Measurements from ENCODE around the gene NDUFA7.
"Not testable (repeated sequence)": the region's sequence is repeated elsewhere in the genome, so short reads cannot be mapped to it uniquely, and the experiment has no call there.

Gene NDUFA7

DNA sequence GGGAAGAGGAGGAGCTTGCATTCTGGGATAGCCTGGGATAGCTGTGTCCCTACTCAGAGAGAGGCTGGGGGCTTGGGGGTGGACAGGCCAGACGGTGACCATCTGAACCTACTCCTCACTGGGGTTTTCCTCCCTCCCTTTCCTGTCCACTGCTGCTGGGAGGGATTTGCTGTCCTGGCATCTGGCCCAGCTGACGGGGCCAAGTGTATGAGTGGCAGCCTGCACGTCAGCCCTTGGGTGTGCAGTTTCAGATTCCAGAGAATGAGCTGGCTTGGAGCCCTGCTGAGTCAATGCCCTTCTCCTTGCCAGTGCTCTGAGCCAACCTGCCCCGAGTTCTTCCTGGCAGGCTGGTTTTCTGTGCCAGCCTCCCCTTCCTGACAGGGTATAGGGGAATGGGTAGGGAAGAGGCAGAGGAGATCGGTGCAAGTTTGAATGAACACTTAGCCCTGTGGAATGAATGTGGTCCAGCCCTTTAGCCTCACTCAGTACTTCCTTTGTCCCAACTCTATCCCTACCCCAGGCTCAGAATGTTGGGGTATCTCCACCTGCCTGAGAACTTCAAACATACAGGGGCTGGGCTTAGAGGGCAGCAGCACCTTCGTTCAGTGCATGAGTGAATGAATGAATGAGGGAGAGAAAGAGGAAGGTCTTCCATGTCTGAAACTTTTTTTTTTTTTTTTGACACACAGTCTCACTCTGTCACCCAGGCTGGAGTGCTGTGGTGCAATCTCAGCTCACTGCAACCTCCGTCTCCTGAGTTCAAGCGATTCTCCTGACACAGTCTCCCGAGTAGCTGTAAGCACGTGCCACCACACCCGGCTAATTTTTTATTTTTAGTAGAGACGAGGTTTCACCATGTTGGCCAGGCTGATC, 41.0 kb upstream of the NDUFA7 start:
- H3K27ac ChIP-seq: peak overlapping the region; percentile 37
- TF ChIP-seq CTCF (conservative IDR thresholded peaks at IDR 0.05): no peak

DNA sequence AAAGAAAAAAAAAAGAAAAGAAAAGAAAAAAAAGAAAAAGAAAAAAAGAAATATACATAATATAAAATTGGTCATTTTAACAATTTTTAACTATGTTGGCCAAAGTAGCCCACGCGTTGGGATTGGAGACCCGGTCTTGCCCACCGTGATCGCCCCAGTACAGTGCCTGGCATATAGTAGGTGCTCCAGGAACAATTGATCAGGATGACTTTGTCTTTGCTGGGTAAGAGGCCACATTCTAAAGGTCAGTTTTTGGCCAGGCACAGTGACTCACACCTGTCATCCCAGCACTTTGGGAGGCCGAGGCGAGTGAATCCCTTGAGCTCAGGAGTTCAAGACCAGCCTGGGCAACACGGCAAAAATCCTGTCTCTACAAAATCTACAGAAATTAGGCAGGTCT, 39.0 kb upstream of the NDUFA7 start:
- TF ChIP-seq CTCF (conservative IDR thresholded peaks at IDR 0.05): no peak
- H3K27ac ChIP-seq: no peak overlapping the region

GRCh38 chr19:8358948-8359347, 37.8 kb upstream of the NDUFA7 start:
- no peak for TF ChIP-seq CTCF (conservative IDR thresholded peaks at IDR 0.05)

DNA sequence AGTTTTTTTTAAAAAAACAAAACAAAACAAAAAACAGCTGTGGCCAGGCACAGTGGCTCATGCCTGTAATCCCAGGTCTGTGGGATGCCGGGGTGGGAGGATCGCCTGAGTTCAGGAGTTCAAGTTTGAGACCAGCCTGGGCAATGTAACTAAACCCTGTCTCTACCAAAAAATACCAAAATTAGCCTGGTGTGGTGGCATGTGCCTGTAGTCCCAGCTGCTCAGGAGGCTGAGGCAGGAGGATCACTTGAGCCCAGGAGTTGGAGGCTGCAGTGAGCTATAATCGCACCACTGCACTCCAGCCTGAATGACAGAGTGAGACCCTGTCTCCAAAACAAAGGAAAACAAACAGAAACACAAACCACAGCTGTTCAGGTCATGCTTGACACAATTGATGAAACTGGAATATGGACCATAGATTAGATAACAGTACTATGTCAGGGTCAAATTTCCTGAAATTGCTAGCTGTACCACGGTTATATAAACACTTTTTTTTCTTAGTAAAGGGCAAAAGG, 35.9 kb upstream of the NDUFA7 start:
- TF ChIP-seq CTCF (conservative IDR thresholded peaks at IDR 0.05): no peak
- H3K27ac ChIP-seq: no peak overlapping the region

More at GRCh38 chr19:8358948-8359347, 37.8 kb upstream of the NDUFA7 start:
- no peak overlapping the region for H3K27ac ChIP-seq

- TF ChIP-seq CTCF (conservative IDR thresholded peaks at IDR 0.05): no peak
- no peak overlapping the region for H3K27ac ChIP-seq
Observed at GRCh38 chr19:8355631-8356402, 34.6 kb upstream of the NDUFA7 start.

- H3K27ac ChIP-seq: not testable (repeated sequence)
Observed at GRCh38 chr19:8352845-8353244, 31.7 kb upstream of the NDUFA7 start.

DNA sequence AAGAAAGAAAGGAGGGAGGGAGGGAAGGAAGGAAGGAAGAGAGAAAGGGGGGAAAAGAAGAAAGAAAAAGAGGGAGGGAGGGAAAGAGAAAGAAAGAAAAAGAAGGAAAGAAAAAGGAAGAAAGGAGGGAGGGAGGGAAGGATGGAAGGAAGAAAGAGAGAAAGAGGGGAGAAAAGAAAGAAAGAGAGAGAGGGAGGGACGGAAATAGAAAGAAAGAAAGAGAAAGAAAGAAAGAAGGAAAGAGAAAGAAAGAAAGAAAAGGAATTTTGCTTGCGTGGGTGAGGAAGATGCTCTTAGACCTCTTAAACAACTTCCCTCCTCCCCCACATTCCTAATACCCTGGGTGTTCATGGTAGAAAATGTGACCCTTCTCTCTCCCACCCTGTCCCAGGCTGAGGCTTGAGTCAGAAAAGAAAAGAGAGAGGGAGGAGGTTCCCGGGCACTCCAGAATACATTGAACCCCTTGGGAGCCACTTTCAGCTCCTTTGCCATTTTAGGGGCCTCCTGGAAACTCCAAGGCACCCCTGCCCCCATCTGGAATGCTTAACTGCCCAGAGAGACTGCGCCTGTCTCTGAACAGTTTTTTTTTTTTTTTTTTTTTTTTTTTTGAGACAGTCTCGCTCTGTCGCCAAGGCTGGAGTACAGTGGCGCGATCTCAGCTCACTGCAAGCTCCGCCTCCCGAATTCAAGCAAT, 31.1 kb upstream of the NDUFA7 start:
- no peak for TF ChIP-seq CTCF (conservative IDR thresholded peaks at IDR 0.05)
- no peak overlapping the region for H3K27ac ChIP-seq

DNA sequence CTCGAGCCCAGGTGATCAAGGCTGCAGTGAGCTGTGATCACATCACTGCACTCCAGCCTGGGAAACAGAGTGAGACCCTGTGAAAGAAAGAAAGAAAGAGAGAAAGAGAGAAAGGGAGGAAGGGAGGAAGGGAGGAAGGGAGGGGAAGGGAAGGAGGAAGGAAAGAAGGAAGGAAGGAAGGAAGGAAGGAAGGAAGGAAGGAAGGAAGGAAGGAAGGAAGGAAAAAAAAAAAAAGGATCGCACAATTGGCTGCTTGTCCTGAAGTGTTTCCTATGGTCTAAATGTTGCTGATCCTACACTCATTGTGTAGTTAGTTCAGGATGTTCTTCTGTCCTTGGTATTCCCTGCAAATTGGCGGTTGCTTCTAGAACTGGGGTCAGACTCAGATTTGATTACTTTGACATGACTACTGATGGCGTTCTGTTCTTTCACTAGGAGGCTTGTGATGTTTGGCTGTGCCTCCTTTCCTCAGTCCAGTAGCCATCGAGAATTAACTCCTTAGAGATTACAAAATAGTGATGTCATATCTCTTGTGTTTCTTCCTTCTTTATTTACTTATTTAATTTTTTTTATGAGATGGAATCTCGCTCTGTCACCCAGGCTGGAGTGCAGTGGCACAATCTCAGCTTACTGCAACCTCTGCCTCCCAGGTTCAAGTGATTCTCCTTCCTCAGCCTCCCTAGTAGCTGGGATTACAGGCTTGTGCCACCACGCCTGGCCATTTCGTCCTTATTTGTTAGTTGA, 28.6 kb upstream of the NDUFA7 start:
- not testable (repeated sequence) for H3K27ac ChIP-seq
